Left ventricle myocardium superior (tissue), 1 donor: Measurements from ENCODE around the gene PGAM2. TPM values are rescaled to one million over a fixed set of nuclear protein-coding genes. Genes with fewer than 3 reads are reported as not detected.

Experiments
- ATAC-seq: fragments of 200-7000 bp; cut with Tn5 transposase; one replicate; pipeline ENCODE4 v1.9.1; 2020; ENCODE audit warnings: mild to moderate bottlenecking, moderate library complexity
- DNase-seq: peaks from one replicate; pipeline ENCODE4 v3.0.0-alpha.2; 2020
- intact Hi-C: fragments of 100-400 bp; cut with micrococcal nuclease; formaldehyde crosslinking; loops from one replicate; pipeline ENCODE4 v1.11.0; 2022
- long read RNA-seq: library from polyadenylated mRNA; unstranded; transcript quantifications from one replicate; pipeline ENCODE4 v2.0.0, GENCODE V29; 2021
- total RNA-seq: library from RNA; stranded (reverse); fragmentation: NEBNext Ultra II Directional; extraction: Animal tissue kit (Norgen Biotek cat#: 25700); gene quantifications from one replicate; pipeline ENCODE4 v1.2.1, GENCODE V29; 2021
- donor health status: DM: no; HTN: yes; CAD: no; lungs with severe emphysema.

Gene PGAM2
- total RNA-seq, result 967 TPM
- long read RNA-seq, transcript PGAM2-201 (3 exons, 857 nt), result major isoform, 1,042 of 1,122 reads
- long read RNA-seq, partial matches to known transcripts, result 17 of 1,122 reads
- long read RNA-seq, other reads (novel, unspliced or antisense), result 63 of 1,122 reads

DNA sequence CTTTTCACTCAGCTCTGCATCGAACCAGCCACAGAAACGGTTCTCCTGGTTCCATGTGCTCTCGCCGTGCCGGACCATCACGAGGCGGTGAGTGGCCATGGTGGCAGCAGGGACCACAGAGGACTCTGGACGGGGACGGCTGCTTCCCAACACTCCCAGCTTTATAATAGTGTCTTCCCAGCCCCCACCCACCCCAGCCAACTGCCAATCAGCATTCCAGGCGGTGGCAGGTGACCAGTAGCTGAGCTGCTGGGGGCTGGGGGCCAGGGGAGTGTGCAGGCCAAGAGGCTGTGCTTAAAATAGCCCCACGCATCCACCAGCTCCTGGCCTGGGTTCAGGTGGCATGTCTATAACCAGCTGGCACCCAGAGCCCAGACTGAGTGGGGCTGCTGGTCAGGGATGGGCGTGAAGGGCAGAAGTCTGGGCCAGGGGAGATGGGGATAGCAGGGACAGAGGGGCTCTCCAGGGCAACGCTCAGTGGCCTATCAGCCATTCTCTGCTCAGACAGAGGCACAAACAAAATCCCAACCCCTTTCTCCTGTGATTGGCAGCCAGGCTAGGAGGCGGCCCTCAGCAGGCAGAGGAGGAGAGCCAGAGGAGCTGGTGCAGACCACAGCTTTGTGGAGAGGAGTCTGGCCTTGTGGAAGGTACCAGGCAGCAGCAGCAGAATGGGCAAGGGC, at the start of gene PGAM2:
TSS of gene PGAM2 (minus strand) at position 137 of the 680 bp plus-strand sequence. CDS start at position 99, 38 bp downstream.
- ATAC-seq (peak; percentile 81), DNase-seq (peak; percentile 92)
- intact Hi-C loops, result no loop called here

DNA sequence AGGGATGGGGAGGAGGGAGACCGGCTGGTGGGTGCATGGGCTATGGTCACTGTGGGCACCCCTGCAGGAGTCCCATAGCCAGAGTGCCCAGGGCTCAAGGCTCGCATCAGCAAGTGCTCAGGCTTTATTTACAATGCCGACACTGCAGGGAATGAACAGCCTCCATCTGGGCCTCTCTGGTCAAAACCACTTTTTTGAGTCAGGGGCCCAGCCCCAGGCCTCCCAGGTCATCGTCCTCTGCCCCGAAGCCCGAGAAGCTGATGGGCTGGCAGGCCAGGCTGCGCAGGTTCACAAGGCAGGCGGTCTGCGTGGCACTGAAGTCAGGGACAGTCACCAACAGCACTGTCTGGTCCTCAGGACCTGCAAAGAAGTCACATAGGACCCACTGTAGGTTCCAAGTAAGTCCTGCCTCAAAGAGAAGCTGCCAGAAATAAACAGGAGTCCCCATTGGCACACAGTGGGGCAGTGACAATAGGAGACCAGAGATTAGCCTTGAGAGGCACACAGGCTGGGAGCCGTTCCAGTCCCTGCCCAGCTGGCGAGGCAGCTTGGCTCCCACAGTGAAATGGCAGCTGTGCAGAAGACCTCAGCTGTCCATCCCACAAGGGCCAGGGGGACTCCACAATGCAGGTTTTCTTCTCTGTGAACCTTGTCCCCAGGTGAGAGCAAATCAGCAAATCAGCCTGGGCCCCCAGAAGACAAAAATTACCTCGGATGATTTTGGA, 49.4 kb upstream of the PGAM2 start:
- ATAC-seq, result peak; percentile 89
- DNase-seq, result peak; percentile 87
- intact Hi-C loops, result no loop called here

DNA sequence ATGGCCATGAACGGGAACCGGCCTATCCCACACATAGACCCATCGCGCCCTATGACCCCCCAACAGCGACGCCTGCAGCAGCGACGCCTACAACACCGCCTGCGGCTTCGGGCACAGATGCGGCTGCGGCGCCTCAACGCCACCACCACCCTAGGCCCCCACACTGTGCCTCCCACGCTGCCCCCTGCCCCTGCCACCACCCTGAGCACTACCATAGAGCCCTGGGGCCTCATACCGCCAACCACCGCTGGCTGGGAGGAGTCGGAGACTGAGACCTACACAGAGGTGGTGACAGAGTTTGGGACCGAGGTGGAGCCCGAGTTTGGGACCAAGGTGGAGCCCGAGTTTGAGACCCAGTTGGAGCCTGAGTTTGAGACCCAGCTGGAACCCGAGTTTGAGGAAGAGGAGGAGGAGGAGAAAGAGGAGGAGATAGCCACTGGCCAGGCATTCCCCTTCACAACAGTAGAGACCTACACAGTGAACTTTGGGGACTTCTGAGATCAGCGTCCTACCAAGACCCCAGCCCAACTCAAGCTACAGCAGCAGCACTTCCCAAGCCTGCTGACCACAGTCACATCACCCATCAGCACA, 48.5 kb upstream of the PGAM2 start:
- intact Hi-C loops, result no loop called here
- no peak for ATAC-seq
- no peak for DNase-seq

DNA sequence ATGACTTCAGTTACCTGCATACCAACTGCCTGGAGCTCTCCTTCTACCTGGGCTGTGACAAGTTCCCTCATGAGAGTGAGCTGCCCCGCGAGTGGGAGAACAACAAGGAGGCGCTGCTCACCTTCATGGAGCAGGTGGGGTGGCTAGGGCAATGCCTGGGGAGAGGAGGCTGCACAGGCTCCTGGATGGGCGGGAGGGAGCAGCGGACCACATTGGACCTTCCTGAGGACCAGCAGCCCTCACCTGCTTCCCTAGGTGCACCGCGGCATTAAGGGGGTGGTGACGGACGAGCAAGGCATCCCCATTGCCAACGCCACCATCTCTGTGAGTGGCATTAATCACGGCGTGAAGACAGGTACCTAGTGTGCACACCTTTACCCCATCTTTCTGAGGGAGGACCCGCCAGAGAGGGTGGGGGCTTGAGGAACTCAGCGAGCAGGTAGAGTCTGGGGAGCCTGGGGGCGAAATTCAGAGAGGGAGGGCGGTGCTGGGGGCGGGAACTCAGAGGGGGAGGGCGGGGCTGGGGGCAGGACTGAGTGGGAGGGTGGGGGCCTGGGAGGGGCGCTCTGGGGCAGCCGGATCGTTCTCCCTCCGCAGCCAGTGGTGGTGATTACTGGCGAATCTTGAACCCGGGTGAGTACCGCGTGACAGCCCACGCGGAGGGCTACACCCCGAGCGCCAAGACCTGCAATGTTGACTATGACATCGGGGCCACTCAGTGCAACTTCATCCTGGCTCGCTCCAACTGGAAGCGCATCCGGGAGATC, 47.8 kb upstream of the PGAM2 start:
- DNase-seq, result no peak
- no peak for ATAC-seq

DNA sequence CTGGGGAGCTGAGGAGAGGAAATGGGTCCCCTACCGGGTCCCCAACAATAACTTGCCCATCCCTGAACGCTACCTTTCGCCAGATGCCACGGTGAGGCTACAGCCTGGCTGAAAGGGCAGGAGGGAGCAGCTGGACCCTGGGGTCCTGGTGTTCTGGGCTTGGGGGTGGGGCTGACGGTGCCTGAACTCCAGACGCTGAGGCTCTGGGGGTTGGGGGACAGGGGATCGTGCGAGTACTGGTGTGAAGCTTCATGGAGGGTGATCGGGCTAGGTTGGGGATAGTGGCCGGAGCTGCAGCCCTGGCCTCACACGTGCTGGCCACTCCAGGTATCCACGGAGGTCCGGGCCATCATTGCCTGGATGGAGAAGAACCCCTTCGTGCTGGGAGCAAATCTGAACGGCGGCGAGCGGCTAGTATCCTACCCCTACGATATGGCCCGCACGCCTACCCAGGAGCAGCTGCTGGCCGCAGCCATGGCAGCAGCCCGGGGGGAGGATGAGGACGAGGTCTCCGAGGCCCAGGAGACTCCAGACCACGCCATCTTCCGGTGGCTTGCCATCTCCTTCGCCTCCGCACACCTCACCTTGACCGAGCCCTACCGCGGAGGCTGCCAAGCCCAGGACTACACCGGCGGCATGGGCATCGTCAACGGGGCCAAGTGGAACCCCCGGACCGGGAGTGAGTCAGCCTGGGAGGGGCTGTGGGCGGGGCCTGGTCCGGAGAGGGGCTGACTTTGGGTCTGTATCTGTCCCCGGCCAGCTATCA, 47.0 kb upstream of the PGAM2 start:
- no peak for ATAC-seq
- intact Hi-C loops, result no loop called here
- no peak for DNase-seq

More for the DNA sequence above, 47.8 kb upstream of the PGAM2 start:
- intact Hi-C loops, result no loop called here

DNA sequence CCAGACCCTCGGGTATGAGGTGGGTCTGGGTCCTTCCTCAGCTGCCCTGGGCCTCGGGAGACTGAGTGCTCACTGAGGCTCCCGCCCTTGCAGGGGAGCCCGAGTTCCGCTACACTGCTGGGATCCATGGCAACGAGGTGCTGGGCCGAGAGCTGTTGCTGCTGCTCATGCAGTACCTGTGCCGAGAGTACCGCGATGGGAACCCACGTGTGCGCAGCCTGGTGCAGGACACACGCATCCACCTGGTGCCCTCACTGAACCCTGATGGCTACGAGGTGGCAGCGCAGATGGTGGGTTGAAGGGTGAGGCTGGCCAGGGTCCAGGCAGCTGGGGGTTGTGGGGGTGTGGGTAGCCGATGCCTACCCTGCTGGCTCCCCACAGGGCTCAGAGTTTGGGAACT, 46.4 kb upstream of the PGAM2 start:
- no peak for DNase-seq
- intact Hi-C loops, result no loop called here

DNA sequence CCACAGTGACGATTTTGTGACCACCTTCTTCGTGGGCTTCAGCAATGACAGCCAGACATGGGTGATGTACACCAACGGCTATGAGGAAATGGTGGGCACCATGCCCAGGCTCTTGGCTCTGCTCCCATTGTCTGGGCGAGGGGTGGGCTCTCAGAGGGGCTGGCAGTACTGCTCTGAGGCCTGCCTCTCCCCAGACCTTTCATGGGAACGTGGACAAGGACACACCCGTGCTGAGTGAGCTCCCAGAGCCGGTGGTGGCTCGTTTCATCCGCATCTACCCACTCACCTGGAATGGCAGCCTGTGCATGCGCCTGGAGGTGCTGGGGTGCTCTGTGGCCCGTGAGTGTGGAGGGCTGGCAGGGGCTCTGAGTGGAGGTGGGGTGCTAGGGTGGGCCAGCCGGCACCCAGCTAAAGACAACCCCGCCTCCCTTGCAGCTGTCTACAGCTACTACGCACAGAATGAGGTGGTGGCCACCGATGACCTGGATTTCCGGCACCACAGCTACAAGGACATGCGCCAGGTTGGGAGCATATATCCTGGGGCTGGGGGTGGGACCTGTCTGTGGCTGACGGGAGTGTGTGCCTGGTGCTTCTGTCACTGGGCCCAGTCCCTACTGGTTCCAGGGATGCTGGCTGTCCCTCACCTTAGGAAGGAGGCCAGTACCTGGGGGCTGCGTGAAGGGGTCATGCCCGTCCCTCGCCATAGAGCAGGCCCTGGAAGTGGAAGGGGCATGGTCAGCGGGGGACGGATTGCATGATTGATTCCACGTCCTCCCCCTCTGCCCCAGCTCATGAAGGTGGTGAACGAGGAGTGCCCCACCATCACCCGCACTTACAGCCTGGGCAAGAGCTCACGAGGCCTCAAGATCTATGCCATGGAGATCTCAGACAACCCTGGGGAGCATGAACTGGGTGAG, 45.6 kb upstream of the PGAM2 start:
- no peak for ATAC-seq
- intact Hi-C loops, result no loop called here
- DNase-seq, result no peak

More for the DNA sequence above, 46.4 kb upstream of the PGAM2 start:
- ATAC-seq, result no peak

DNA sequence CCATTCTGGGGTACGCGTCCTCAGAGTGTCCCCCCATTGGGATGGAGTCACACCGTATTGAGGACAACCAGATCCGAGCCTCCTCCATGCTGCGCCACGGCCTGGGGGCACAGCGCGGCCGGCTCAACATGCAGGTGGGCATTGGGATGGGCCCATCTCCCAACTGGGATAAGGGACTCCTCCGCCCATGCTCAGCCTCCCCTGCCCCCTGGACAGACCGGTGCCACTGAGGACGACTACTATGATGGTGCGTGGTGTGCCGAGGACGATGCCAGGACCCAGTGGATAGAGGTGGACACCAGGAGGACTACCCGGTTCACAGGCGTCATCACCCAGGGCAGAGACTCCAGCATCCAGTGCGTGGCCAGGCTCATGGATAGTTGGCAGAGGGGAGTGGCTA, 44.6 kb upstream of the PGAM2 start:
- ATAC-seq (no peak), DNase-seq (no peak)
- intact Hi-C loops, result no loop called here

DNA sequence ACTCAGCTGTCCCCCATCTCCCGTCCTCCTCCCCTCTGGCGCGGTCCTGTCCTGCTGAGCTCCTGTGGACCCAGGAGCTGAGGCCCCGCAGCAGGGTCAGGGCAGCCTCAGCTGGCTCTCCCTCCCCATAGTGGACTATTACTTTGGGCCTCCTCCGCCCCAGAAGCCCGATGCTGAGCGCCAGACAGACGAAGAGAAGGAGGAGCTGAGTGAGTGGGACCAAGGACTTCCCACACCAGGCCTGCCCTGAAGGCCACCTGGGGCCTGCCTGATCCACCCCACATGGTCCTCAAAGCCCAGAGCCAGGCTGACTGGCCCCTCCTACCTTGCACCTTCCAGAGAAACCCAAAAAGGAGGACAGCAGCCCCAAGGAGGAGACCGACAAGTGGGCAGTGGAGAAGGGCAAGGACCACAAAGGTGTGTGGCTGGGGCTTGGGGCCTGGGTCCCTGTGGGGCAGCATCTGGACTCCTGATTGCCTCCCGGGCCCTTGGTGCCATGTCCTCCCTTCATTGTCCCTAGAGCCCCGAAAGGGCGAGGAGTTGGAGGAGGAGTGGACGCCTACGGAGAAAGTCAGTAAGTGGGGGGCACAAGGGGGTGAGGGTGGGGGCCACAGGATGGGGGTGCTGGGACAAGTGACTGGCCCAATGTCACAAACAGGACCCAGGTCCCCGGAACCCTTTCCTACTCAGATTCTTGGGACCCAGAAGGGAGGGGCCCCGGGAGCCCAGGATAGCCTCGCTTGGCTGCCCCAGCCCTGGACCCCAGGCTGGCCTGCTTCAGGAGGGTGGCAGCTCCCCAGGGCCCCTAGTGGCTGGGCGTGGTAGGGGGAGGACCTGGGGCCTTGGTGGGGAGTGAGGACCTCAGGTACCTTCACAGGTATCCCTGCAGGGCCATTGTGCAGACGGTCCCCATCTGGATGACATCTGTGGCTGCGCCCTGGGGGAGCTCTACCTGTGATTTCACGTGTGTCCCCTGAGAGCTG, 43.7 kb upstream of the PGAM2 start:
- no peak for DNase-seq
- intact Hi-C loops, result no loop called here

DNA sequence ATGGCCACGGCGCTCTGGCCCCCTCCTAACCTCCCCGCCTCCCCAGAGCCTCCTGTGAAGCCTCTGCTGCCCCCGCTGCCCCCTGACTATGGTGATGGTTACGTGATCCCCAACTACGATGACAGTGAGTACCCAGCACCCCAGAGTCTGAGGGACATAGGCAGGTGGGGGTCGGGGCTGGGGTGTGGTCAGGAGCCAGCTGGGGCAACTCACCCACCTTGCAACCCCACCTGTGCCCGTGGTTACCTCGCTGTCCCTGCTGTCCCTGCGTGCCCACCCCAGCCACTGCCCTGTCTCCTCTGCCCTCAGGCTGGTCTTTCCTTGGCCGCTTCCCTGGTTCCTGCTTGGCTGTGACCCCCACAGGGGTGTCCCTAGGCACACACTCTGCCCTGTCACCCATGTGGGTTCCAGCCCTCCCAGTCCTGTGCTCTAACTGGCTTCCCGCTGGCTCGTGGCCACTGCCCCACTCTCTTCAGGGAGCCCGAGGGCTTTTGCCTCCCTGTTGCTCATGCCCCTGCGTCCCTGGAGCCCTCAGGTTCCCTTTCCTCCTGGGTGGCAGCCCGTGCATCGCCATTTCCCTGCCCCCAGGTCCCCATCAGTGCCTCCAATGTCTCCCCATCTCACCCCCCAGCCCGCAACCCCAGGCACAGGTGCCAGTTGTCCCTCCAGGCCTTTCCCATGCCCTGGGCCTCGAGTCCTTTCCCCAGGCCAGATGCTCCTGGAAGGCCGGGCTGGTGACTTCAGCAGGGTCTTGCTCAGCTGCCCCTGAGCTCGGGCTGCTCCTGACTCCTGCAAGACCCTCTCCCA, 42.8 kb upstream of the PGAM2 start:
- no peak for ATAC-seq
- DNase-seq, result no peak
- intact Hi-C loops, result no loop called here

More for the DNA sequence above, 43.7 kb upstream of the PGAM2 start:
- ATAC-seq, result no peak

DNA sequence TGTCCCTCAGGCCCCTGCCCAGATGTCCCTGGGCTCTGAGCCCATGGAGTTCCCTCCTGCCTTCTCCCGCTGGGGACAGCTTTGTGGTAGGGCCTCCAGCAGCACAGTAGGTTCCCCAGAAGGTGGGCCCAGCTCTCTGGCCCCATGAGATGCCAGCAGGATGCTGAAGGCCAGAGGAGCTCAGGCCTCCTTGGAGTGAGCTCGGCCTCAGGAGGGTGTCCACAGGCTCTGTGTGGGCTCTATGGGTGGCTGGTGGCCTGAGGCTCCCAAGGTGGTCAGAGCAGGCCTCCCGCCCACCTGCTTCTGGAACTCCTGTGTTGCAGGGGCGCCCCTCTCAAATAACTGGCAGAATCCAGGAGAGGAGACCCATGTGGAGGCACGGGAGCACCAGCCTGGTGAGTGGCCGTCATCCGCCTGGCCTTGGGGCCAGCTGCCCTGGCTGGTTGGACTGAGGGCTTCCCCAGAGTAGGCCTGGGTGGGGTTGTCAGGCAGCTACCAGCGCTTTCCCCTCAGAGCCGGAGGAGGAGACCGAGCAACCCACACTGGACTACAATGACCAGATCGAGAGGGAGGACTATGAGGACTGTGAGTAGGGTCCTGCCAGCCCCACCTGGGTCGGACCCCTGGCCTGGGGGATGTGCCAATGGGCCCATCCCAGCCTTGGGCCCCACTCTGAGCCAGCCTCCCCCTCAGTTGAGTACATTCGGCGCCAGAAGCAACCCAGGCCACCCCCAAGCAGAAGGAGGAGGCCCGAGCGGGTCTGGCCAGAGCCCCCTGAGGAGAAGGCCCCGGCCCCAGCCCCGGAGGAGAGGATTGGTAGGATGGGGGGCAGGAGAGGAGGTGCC, 42.0 kb upstream of the PGAM2 start:
- intact Hi-C loops, result no loop called here
- no peak for ATAC-seq

DNA sequence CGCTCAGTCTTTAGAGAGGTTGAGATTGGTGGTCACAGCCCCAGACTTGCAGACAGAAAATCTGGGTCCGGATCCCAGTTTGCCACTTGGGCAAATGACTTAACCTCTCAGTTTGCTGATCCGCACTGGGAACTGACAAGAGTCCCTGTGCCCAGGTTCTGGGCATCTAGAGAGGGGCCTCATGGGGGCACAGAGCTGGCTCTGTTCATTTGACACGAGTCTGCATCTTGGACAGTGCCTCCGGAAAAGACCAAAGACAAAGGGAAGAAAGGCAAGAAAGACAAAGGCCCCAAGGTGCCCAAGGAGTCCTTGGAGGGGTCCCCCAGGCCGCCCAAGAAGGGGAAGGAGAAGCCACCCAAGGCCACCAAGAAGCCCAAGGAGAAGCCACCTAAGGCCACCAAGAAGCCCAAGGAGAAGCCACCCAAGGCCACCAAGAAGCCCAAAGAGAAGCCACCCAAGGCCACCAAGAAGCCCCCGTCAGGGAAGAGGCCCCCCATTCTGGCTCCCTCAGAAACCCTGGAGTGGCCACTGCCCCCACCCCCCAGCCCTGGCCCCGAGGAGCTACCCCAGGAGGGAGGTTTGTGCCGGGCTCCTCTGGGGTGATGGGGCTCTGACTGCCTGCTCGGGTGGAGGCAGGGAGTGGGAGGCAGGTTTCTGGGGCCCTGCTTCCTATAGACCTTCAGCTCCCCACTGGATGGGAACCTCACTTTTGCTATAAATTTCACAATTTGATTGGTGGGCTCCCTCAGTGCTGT, 41.1 kb upstream of the PGAM2 start:
- intact Hi-C loops, result no loop called here
- DNase-seq (no peak), ATAC-seq (no peak)

More for the DNA sequence above, 42.0 kb upstream of the PGAM2 start:
- DNase-seq, result no peak

DNA sequence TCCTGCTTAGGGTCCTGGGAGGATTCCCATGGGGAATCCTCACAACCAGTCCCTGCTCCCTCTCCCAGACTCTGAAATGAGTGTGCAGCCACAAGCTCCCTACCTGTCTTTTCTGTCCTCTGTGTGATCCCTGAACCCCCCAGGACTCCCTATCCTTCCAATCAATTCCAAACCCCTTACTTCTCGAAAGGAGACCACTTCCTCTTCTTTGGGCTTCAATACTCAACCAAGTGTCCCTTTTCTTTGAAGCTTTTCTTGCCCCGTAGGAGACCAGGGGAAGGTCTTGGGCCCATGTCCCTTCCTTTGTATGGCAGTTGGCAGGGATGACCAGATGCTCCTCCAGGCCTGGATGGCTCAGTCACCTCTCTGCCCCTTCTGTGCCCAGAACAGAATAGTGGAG, 40.5 kb upstream of the PGAM2 start:
- DNase-seq (no peak), ATAC-seq (no peak)
- intact Hi-C loops, result no loop called here
